HFFc6 (cell line): ENCODE data around the gene CAMSAP1. TPM values are rescaled to one million over a fixed set of nuclear protein-coding genes. Genes with fewer than 3 reads are reported as not detected.

Experiments
- DNase-seq: peaks from one replicate; pipeline ENCODE4 v3.0.0-alpha.2; 2018
- H3K27ac Mint-ChIP-seq: 2 replicates; pipeline ENCODE4 v1.8.0; 2020; ENCODE audit warnings: mild to moderate bottlenecking, mixed read lengths
- H3K27me3 Mint-ChIP-seq: 2 replicates; pipeline ENCODE4 v1.8.0; 2021; ENCODE audit warnings: mild to moderate bottlenecking, moderate library complexity, mixed read lengths; ENCODE audit not compliant: insufficient read depth
- H3K36me3 Mint-ChIP-seq: 2 replicates; pipeline ENCODE4 v1.8.0; 2021; ENCODE audit warnings: low read depth, mixed read lengths
- H3K4me1 Mint-ChIP-seq: 2 replicates; pipeline ENCODE4 v1.8.0; 2020; ENCODE audit warnings: low read depth, mixed read lengths
- H3K4me3 Mint-ChIP-seq: 2 replicates; pipeline ENCODE4 v1.8.0; 2020; ENCODE audit warnings: mild to moderate bottlenecking, moderate library complexity, mixed read lengths
- H3K9me3 Mint-ChIP-seq: 2 replicates; pipeline ENCODE4 v1.8.0; 2020; ENCODE audit warnings: mild to moderate bottlenecking, mixed read lengths
- total RNA-seq, 6 experiments: library from RNA; stranded (reverse); fragmentation: NEBNext Ultra II Directional; extraction: Animal tissue kit (Norgen Biotek cat#: 25700); gene quantifications; 2 replicates in 1 of 6; 3 replicates in 5 of 6; pipeline ENCODE4 v1.2.3, GENCODE V29; 2021
- TF ChIP-seq, protein P1 (sequence below): fragments of 200-600 bp; sonication (generic); IDR thresholded peaks from 2 replicates; pipeline ENCODE4 v1.5.0; 2021; ENCODE audit warnings: antibody characterized with exemption, mild to moderate bottlenecking

Gene CAMSAP1
- total RNA-seq, 6 experiments from 2014 or later: 14.9 to 22.8 (median 18.1) TPM

- TF ChIP-seq, protein P1, sequence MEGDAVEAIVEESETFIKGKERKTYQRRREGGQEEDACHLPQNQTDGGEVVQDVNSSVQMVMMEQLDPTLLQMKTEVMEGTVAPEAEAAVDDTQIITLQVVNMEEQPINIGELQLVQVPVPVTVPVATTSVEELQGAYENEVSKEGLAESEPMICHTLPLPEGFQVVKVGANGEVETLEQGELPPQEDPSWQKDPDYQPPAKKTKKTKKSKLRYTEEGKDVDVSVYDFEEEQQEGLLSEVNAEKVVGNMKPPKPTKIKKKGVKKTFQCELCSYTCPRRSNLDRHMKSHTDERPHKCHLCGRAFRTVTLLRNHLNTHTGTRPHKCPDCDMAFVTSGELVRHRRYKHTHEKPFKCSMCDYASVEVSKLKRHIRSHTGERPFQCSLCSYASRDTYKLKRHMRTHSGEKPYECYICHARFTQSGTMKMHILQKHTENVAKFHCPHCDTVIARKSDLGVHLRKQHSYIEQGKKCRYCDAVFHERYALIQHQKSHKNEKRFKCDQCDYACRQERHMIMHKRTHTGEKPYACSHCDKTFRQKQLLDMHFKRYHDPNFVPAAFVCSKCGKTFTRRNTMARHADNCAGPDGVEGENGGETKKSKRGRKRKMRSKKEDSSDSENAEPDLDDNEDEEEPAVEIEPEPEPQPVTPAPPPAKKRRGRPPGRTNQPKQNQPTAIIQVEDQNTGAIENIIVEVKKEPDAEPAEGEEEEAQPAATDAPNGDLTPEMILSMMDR: no peak
- H3K27ac Mint-ChIP-seq: no peak overlapping the region
- H3K4me1 Mint-ChIP-seq: no peaks in the 10 kb centered on the region
- no peak overlapping the region for H3K4me3 Mint-ChIP-seq
- peaks cover 33% of the 10 kb centered on the region for H3K36me3 Mint-ChIP-seq
- no peak for DNase-seq
- H3K9me3 Mint-ChIP-seq: peaks cover 11% of the 10 kb centered on the region; the same call in 1 of the 2 replicates
- H3K27me3 Mint-ChIP-seq: no peaks in the 10 kb centered on the region; the same call in none of the 2 replicates
Measured at GRCh38 chr9:135830496-135830895, 76.8 kb downstream of the CAMSAP1 start.

- H3K4me1 Mint-ChIP-seq: no peaks in the 10 kb centered on the region
- no peak overlapping the region for H3K27ac Mint-ChIP-seq
- TF ChIP-seq, protein P1: no peak
- no peak for DNase-seq
- no peak overlapping the region for H3K4me3 Mint-ChIP-seq
- peaks cover 11% of the 10 kb centered on the region; the same call in 1 of the 2 replicates for H3K9me3 Mint-ChIP-seq
- H3K36me3 Mint-ChIP-seq: peaks cover 33% of the 10 kb centered on the region
- H3K27me3 Mint-ChIP-seq: peaks cover 2% of the 10 kb centered on the region
Measured at GRCh38 chr9:135828656-135829055, 78.7 kb downstream of the CAMSAP1 start.

GRCh38 chr9:135827866-135828580 lies 79.3 kb downstream of the CAMSAP1 start:
- Mint-ChIP-seq H3K27ac (no peak overlapping the region), H3K9me3 (peaks cover 11% of the 10 kb centered on the region; the same call in 1 of the 2 replicates), H3K4me3 (no peak overlapping the region), H3K4me1 (no peaks in the 10 kb centered on the region), H3K27me3 (peaks cover 2% of the 10 kb centered on the region), H3K36me3 (peaks cover 39% of the 10 kb centered on the region)
- TF ChIP-seq, protein P1: no peak
- DNase-seq: no peak

DNA sequence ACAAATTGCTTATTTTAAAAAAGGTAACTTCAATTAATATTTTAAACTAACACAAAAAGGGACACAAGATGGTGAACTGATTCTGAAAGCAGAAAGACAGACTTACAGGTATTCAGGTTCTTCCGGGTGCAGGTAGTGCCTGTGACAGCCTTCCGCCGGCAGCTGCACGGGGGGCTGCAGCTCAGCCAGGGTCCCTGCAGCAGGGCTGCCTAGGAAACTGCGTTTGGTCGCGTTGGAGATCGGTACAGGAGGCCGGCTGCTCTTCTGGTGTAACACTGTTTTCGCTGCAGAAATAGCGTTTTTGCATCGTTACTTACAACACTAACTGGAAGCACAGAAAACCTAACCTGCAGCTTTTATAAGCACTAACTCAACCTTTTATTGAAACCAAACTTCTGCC lies 80.0 kb downstream of the CAMSAP1 start:
- no peak overlapping the region for H3K27ac Mint-ChIP-seq
- no peak for DNase-seq
- H3K4me3 Mint-ChIP-seq: no peak overlapping the region
- TF ChIP-seq, protein P1: no peak
- H3K27me3 Mint-ChIP-seq: peaks cover 2% of the 10 kb centered on the region
- H3K4me1 Mint-ChIP-seq: no peaks in the 10 kb centered on the region
- H3K9me3 Mint-ChIP-seq: peaks cover 11% of the 10 kb centered on the region; the same call in 1 of the 2 replicates
- peaks cover 46% of the 10 kb centered on the region for H3K36me3 Mint-ChIP-seq

DNA sequence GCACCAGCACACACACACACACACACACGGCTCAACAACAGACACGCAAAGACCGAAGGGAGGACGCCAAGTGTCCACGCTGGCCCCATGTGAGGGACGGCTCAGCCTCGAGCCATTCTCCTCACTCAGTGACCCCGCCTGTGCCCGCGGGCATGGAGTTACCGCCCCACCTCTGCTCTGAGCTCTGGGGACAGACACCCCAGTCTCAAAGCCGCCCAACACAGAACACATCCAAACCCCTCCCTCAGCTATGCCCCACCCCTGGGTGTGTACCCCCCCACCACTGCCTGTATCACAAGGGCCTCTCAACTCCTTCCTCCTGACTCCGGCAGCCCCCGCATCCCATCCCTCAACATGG lies 81.2 kb downstream of the CAMSAP1 start:
- H3K9me3 Mint-ChIP-seq: peaks cover 11% of the 10 kb centered on the region; the same call in 1 of the 2 replicates
- TF ChIP-seq, protein P1: no peak
- no peak overlapping the region for H3K27ac Mint-ChIP-seq
- no peaks in the 10 kb centered on the region for H3K4me1 Mint-ChIP-seq
- H3K4me3 Mint-ChIP-seq: no peak overlapping the region
- H3K27me3 Mint-ChIP-seq: peaks cover 2% of the 10 kb centered on the region
- no peak for DNase-seq
- H3K36me3 Mint-ChIP-seq: peaks cover 52% of the 10 kb centered on the region
